ENCODE measurements around the gene F2R. TPM values are rescaled to one million over a fixed set of nuclear protein-coding genes. Genes with fewer than 3 reads are reported as not detected.

The F2R gene
- total RNA-seq, 1 experiment from 2014 or later = 6.3 TPM

GRCh38 chr5:76692274-76692540 is 23.7 kb upstream of the F2R start:
- no peaks in the 10 kb centered on the region for H3K9me3 Mint-ChIP-seq (ENCODE audit: unreplicated experiment)
- BruUV-seq (replicated peaks) = no TSS peak
- H3K36me3 Mint-ChIP-seq (ENCODE audit: insufficient read depth, unreplicated experiment) = peaks cover 41% of the 10 kb centered on the region
- intact Hi-C loops (cut with micrococcal nuclease; ENCODE audit: unreplicated experiment) = no loop called here
- no peaks in the 10 kb centered on the region for H3K9me3 ChIP-seq
- H3K4me1 ChIP-seq = peaks cover 20% of the 10 kb centered on the region
- no peaks in the 10 kb centered on the region for H3K27me3 Mint-ChIP-seq (ENCODE audit: insufficient read depth, unreplicated experiment)
- CTCF ChIA-PET = no interaction called here
- POLR2A ChIA-PET = no interaction called here
- H3K4me3 ChIP-seq (ENCODE audit: low read depth, low read length) = no peak overlapping the region
- H3K27ac Mint-ChIP-seq (ENCODE audit: unreplicated experiment) = no peak overlapping the region
- no peak for TF ChIP-seq CTCF (IDR thresholded peaks at IDR 0.05; ENCODE audit: insufficient read depth in 1 of 2, low read depth in 1 of 2, low read length in 1 of 2, severe bottlenecking in 1 of 2, unreplicated experiment in 1 of 2)
- H3K4me3 Mint-ChIP-seq (ENCODE audit: unreplicated experiment) = no peak overlapping the region
- H3K27me3 ChIP-seq (replicated peaks; ENCODE audit: control insufficient read depth, insufficient read depth, low read length) = no peaks in the 10 kb centered on the region
- no peak for DNase-seq
- H3K4me1 Mint-ChIP-seq (ENCODE audit: low read depth, unreplicated experiment) = peaks cover 7% of the 10 kb centered on the region
- H3K36me3 ChIP-seq (ENCODE audit: control insufficient read depth, insufficient read depth, low read length) = peaks cover 1% of the 10 kb centered on the region; the same call in 1 of the 2 replicates

GRCh38 chr5:76692651-76693050 is 23.3 kb upstream of the F2R start:
- Histone ChIP-seq H3K9me3 (no peaks in the 10 kb centered on the region), H3K4me1 (peaks cover 20% of the 10 kb centered on the region), H3K4me3 (ENCODE audit: low read depth, low read length) (no peak overlapping the region), H3K27me3 (replicated peaks; ENCODE audit: control insufficient read depth, insufficient read depth, low read length) (no peaks in the 10 kb centered on the region), H3K36me3 (ENCODE audit: control insufficient read depth, insufficient read depth, low read length) (no peaks in the 10 kb centered on the region)
- ChIA-PET POLR2A (no interaction called here), CTCF (no interaction called here)
- Mint-ChIP-seq H3K9me3 (ENCODE audit: unreplicated experiment) (no peaks in the 10 kb centered on the region), H3K27ac (ENCODE audit: unreplicated experiment) (no peak overlapping the region), H3K4me3 (ENCODE audit: unreplicated experiment) (no peak overlapping the region), H3K4me1 (ENCODE audit: low read depth, unreplicated experiment) (peaks cover 7% of the 10 kb centered on the region), H3K36me3 (ENCODE audit: insufficient read depth, unreplicated experiment) (peaks cover 38% of the 10 kb centered on the region), H3K27me3 (ENCODE audit: insufficient read depth, unreplicated experiment) (no peaks in the 10 kb centered on the region)
- intact Hi-C loops (cut with micrococcal nuclease; ENCODE audit: unreplicated experiment) = no loop called here
- DNase-seq = no peak
- TF ChIP-seq CTCF (IDR thresholded peaks at IDR 0.05; ENCODE audit: insufficient read depth in 1 of 2, low read depth in 1 of 2, low read length in 1 of 2, severe bottlenecking in 1 of 2, unreplicated experiment in 1 of 2) = no peak
- no TSS peak for BruUV-seq (replicated peaks)

GRCh38 chr5:76693141-76693540 is 22.8 kb upstream of the F2R start:
- POLR2A ChIA-PET = no interaction called here
- intact Hi-C loops (cut with micrococcal nuclease; ENCODE audit: unreplicated experiment) = no loop called here
- Mint-ChIP-seq H3K9me3 (ENCODE audit: unreplicated experiment) (no peaks in the 10 kb centered on the region), H3K27ac (ENCODE audit: unreplicated experiment) (no peak overlapping the region), H3K36me3 (ENCODE audit: insufficient read depth, unreplicated experiment) (peaks cover 34% of the 10 kb centered on the region), H3K4me3 (ENCODE audit: unreplicated experiment) (no peak overlapping the region), H3K27me3 (ENCODE audit: insufficient read depth, unreplicated experiment) (no peaks in the 10 kb centered on the region), H3K4me1 (ENCODE audit: low read depth, unreplicated experiment) (peaks cover 7% of the 10 kb centered on the region)
- no TSS peak for BruUV-seq (replicated peaks)
- Histone ChIP-seq H3K4me3 (ENCODE audit: low read depth, low read length) (no peak overlapping the region), H3K4me1 (peaks cover 19% of the 10 kb centered on the region), H3K9me3 (no peaks in the 10 kb centered on the region), H3K27me3 (replicated peaks; ENCODE audit: control insufficient read depth, insufficient read depth, low read length) (no peaks in the 10 kb centered on the region), H3K36me3 (ENCODE audit: control insufficient read depth, insufficient read depth, low read length) (no peaks in the 10 kb centered on the region)
- DNase-seq = no peak
- TF ChIP-seq CTCF (IDR thresholded peaks at IDR 0.05; ENCODE audit: insufficient read depth in 1 of 2, low read depth in 1 of 2, low read length in 1 of 2, severe bottlenecking in 1 of 2, unreplicated experiment in 1 of 2) = no peak
- CTCF ChIA-PET = no interaction called here
